Measurements from ENCODE around the gene CUEDC1. TPM values are rescaled to one million over a fixed set of nuclear protein-coding genes. Genes with fewer than 3 reads are reported as not detected.
"Not testable (repeated sequence)": the region's sequence is repeated elsewhere in the genome, so short reads cannot be mapped to it uniquely, and the experiment has no call there.

Gene CUEDC1
- total RNA-seq, 2 experiments from 2014 or later = 0.14 TPM; not detected in 1

- ATAC-seq (no peak), DNase-seq (no peak)
- ChIA-PET POLR2A (no interaction called here), CTCF (interaction anchor here (0.7 to 1.6 kb wide), 3 partner anchors 9 to 124 kb away, joined by 3 to 4 read pairs (median 3); no protein-coding TSS in a partner anchor)
- no peaks in the 10 kb centered on the region for H3K4me1 Mint-ChIP-seq
- H3K9me3 Mint-ChIP-seq (ENCODE audit: low read depth) = no peaks in the 10 kb centered on the region
- H3K4me3 Mint-ChIP-seq = no peak overlapping the region
- no peaks in the 10 kb centered on the region for H3K27me3 Mint-ChIP-seq
- intact Hi-C loops (cut with DNase I, micrococcal nuclease) = no loop called here
- peaks cover 22% of the 10 kb centered on the region for H3K36me3 Mint-ChIP-seq (ENCODE audit: low read depth)
- H3K27ac Mint-ChIP-seq = no peak overlapping the region
Measured at GRCh38 chr17:57972151-57972550, 16.9 kb upstream of the CUEDC1 start.

GRCh38 chr17:57971572-57971971, 16.4 kb upstream of the CUEDC1 start:
- no peaks in the 10 kb centered on the region for H3K9me3 Mint-ChIP-seq (ENCODE audit: low read depth)
- no peak overlapping the region for H3K4me3 Mint-ChIP-seq
- POLR2A ChIA-PET = no interaction called here
- intact Hi-C loops (cut with DNase I, micrococcal nuclease) = no loop called here
- no peaks in the 10 kb centered on the region for H3K27me3 Mint-ChIP-seq
- H3K4me1 Mint-ChIP-seq = no peaks in the 10 kb centered on the region
- DNase-seq (no peak), ATAC-seq (no peak)
- H3K36me3 Mint-ChIP-seq (ENCODE audit: low read depth) = peaks cover 18% of the 10 kb centered on the region
- CTCF ChIA-PET = interaction anchor here (0.7 to 1.6 kb wide), 4 partner anchors 10 to 125 kb away, joined by 3 to 4 read pairs (median 4); no protein-coding TSS in a partner anchor
- H3K27ac Mint-ChIP-seq = no peak overlapping the region

GRCh38 chr17:57970710-57971109, 15.5 kb upstream of the CUEDC1 start:
- Mint-ChIP-seq H3K9me3 (ENCODE audit: low read depth) (no peaks in the 10 kb centered on the region), H3K27ac (no peak overlapping the region), H3K27me3 (no peaks in the 10 kb centered on the region), H3K4me3 (no peak overlapping the region), H3K36me3 (ENCODE audit: low read depth) (peaks cover 13% of the 10 kb centered on the region), H3K4me1 (no peaks in the 10 kb centered on the region)
- intact Hi-C loops (cut with DNase I, micrococcal nuclease) = no loop called here
- POLR2A ChIA-PET = no interaction called here
- ATAC-seq (no peak), DNase-seq (no peak)
- CTCF ChIA-PET = interaction anchor here (0.9 to 1.6 kb wide), 2 partner anchors 11 to 78 kb away, joined by 4 read pairs; no protein-coding TSS in a partner anchor

GRCh38 chr17:57968456-57968855, 13.2 kb upstream of the CUEDC1 start:
- Mint-ChIP-seq H3K9me3 (ENCODE audit: low read depth) (no peaks in the 10 kb centered on the region), H3K27ac (no peak overlapping the region), H3K27me3 (no peaks in the 10 kb centered on the region), H3K36me3 (ENCODE audit: low read depth) (no peaks in the 10 kb centered on the region), H3K4me3 (no peak overlapping the region), H3K4me1 (no peaks in the 10 kb centered on the region)
- ChIA-PET POLR2A (no interaction called here), CTCF (interaction anchor here (0.6 to 1.5 kb wide), 3 partner anchors 16 to 111 kb away, joined by 3 read pairs; no protein-coding TSS in a partner anchor)
- no peak for ATAC-seq
- DNase-seq = no peak
- intact Hi-C loops (cut with DNase I, micrococcal nuclease) = no loop called here

GRCh38 chr17:57966875-57967274, 11.7 kb upstream of the CUEDC1 start:
- no peaks in the 10 kb centered on the region for H3K9me3 Mint-ChIP-seq (ENCODE audit: low read depth)
- H3K27ac Mint-ChIP-seq = no peak overlapping the region
- intact Hi-C loops (cut with DNase I, micrococcal nuclease) = no loop called here
- DNase-seq (no peak), ATAC-seq (no peak)
- no peaks in the 10 kb centered on the region for H3K4me1 Mint-ChIP-seq
- CTCF ChIA-PET = interaction anchor here (0.8 to 1.5 kb wide), 3 partner anchors 14 to 110 kb away, joined by 3 read pairs; no protein-coding TSS in a partner anchor
- H3K27me3 Mint-ChIP-seq = no peaks in the 10 kb centered on the region
- no peaks in the 10 kb centered on the region for H3K36me3 Mint-ChIP-seq (ENCODE audit: low read depth)
- POLR2A ChIA-PET = interaction anchor here (0.7 kb wide), 1 partner anchor 27 kb away, joined by 3 read pairs; no protein-coding TSS in a partner anchor
- no peak overlapping the region for H3K4me3 Mint-ChIP-seq

- ATAC-seq (no peak), DNase-seq (no peak)
- Mint-ChIP-seq H3K9me3 (ENCODE audit: low read depth) (no peaks in the 10 kb centered on the region), H3K4me1 (no peaks in the 10 kb centered on the region), H3K36me3 (ENCODE audit: low read depth) (no peaks in the 10 kb centered on the region), H3K27me3 (no peaks in the 10 kb centered on the region), H3K27ac (no peak overlapping the region), H3K4me3 (no peak overlapping the region)
- intact Hi-C loops (cut with DNase I, micrococcal nuclease) = no loop called here
- ChIA-PET CTCF (no interaction called here), POLR2A (no interaction called here)
Measured at GRCh38 chr17:57966246-57966645, 11.0 kb upstream of the CUEDC1 start.

- H3K4me3 Mint-ChIP-seq = no peak overlapping the region
- intact Hi-C loops (cut with DNase I, micrococcal nuclease) = no loop called here
- no peaks in the 10 kb centered on the region for H3K9me3 Mint-ChIP-seq (ENCODE audit: low read depth)
- CTCF ChIA-PET = no interaction called here
- no peaks in the 10 kb centered on the region for H3K4me1 Mint-ChIP-seq
- POLR2A ChIA-PET = no interaction called here
- no peak overlapping the region for H3K27ac Mint-ChIP-seq
- DNase-seq = no peak
- ATAC-seq = no peak
- H3K36me3 Mint-ChIP-seq (ENCODE audit: low read depth) = no peaks in the 10 kb centered on the region
- no peaks in the 10 kb centered on the region for H3K27me3 Mint-ChIP-seq
Measured at GRCh38 chr17:57965521-57966160, 10.4 kb upstream of the CUEDC1 start.

- DNase-seq = no peak
- Mint-ChIP-seq H3K9me3 (ENCODE audit: low read depth) (no peaks in the 10 kb centered on the region), H3K4me3 (no peak overlapping the region), H3K27ac (no peak overlapping the region), H3K36me3 (ENCODE audit: low read depth) (no peaks in the 10 kb centered on the region), H3K27me3 (peaks cover 5% of the 10 kb centered on the region), H3K4me1 (no peaks in the 10 kb centered on the region)
- intact Hi-C loops (cut with DNase I, micrococcal nuclease) = no loop called here
- no peak for ATAC-seq
- CTCF ChIA-PET = interaction anchor here (1.0 kb wide), 1 partner anchor 18 kb away, joined by 3 read pairs; no protein-coding TSS in a partner anchor
- POLR2A ChIA-PET = no interaction called here
Measured at GRCh38 chr17:57963149-57963511, 7.9 kb upstream of the CUEDC1 start.

- Mint-ChIP-seq H3K4me1 (no peaks in the 10 kb centered on the region), H3K27ac (no peak overlapping the region), H3K9me3 (ENCODE audit: low read depth) (no peaks in the 10 kb centered on the region), H3K27me3 (peaks cover 8% of the 10 kb centered on the region), H3K4me3 (no peak overlapping the region), H3K36me3 (ENCODE audit: low read depth) (no peaks in the 10 kb centered on the region)
- DNase-seq (no peak), ATAC-seq (no peak)
- POLR2A ChIA-PET = no interaction called here
- intact Hi-C loops (cut with DNase I, micrococcal nuclease) = no loop called here
- CTCF ChIA-PET = interaction anchor here (1.0 to 1.2 kb wide), 5 partner anchors 9 to 458 kb away, joined by 3 to 4 read pairs (median 3); no protein-coding TSS in a partner anchor
Measured at GRCh38 chr17:57962279-57963148, 7.3 kb upstream of the CUEDC1 start.

- no peak for DNase-seq
- ChIA-PET CTCF (interaction anchor here (0.6 to 1.3 kb wide), 4 partner anchors 9 to 90 kb away, joined by 3 to 4 read pairs (median 4); no protein-coding TSS in a partner anchor), POLR2A (interaction anchor here (0.6 kb wide), 1 partner anchor 33 kb away, joined by 3 read pairs; no protein-coding TSS in a partner anchor)
- intact Hi-C loops (cut with DNase I, micrococcal nuclease) = no loop called here
- Mint-ChIP-seq H3K9me3 (ENCODE audit: low read depth) (no peaks in the 10 kb centered on the region), H3K36me3 (ENCODE audit: low read depth) (no peaks in the 10 kb centered on the region), H3K4me3 (no peak overlapping the region), H3K27ac (no peak overlapping the region), H3K27me3 (peaks cover 20% of the 10 kb centered on the region), H3K4me1 (peaks cover 12% of the 10 kb centered on the region)
- no peak for ATAC-seq
Measured at GRCh38 chr17:57959929-57960328, 4.7 kb upstream of the CUEDC1 start.

- Mint-ChIP-seq H3K4me1 (peaks cover 15% of the 10 kb centered on the region), H3K27me3 (peaks cover 29% of the 10 kb centered on the region)
- DNase-seq; H3K9me3 Mint-ChIP-seq (ENCODE audit: low read depth); POLR2A ChIA-PET; ATAC-seq; CTCF ChIA-PET; intact Hi-C loops (cut with DNase I, micrococcal nuclease); H3K27ac Mint-ChIP-seq; H3K4me3 Mint-ChIP-seq; H3K36me3 Mint-ChIP-seq (ENCODE audit: low read depth): not testable (repeated sequence)
Measured at GRCh38 chr17:57958391-57958790, 3.2 kb upstream of the CUEDC1 start.
